Left kidney (tissue), 2 donors: ENCODE data around the gene ERLEC1. TPM values are rescaled to one million over a fixed set of nuclear protein-coding genes. Genes with fewer than 3 reads are reported as not detected.
"Not testable (repeated sequence)": the region's sequence is repeated elsewhere in the genome, so short reads cannot be mapped to it uniquely, and the experiment has no call there.

Source experiments
- DNase-seq: peaks from one replicate; pipeline ENCODE4 v3.0.0-alpha.2; 2013
- polyA plus RNA-seq: library from polyadenylated mRNA; unstranded; fragments of 120-200 nt; gene quantifications from one replicate; pipeline ENCODE4 v1.2.1, GENCODE V29; 2013; ENCODE audit not compliant: insufficient read length

Gene ERLEC1
- polyA plus RNA-seq, 1 donor = 67.7 TPM

DNA sequence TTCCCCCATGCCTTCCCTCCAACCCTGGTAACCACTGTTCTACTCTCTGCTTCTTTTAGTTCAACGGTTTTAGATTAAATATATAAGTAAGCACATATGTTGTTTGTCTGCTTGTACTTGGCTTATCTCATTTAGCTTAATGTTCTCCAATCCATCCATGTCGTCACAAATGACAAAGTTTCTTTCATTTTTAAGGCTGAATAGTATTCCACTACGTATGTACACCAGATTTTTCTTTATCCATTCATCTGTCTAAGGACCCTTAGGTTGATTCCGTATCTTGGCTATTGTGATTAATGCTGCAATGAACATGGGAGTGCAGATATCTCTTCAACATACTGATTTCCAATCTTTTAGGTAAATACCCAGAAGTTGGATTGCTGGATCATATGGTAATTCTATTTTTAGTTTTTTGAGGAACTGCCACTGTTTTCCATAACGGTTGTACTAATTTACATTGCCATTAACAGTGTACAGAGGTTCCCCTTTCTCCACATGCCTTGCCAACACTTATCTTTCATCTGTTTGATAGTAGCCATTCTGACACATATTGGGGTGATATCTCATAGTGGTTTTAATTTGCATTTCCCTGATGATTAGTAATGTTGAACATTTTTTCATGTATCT, 8.2 kb upstream of the ERLEC1 start:
- DNase-seq = no peak

DNA sequence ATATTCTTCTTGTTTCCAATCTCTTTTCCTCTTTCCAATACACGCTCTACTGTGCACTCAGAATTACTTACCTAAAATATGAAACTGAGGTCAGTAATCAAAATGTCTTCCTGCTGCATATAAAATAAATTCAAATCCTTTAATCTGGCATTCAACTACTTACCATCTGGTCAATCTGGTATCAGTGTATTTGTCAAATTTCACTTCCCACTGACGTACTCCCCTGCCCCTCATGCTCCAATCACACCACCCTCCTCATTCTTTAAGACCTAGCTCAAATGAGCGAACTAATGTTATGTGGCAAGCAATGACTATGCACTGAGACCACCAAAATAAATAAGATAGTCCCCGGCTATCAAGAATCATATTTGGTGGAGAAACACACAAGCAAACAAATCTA, 6.8 kb upstream of the ERLEC1 start:
- no peak for DNase-seq

DNA sequence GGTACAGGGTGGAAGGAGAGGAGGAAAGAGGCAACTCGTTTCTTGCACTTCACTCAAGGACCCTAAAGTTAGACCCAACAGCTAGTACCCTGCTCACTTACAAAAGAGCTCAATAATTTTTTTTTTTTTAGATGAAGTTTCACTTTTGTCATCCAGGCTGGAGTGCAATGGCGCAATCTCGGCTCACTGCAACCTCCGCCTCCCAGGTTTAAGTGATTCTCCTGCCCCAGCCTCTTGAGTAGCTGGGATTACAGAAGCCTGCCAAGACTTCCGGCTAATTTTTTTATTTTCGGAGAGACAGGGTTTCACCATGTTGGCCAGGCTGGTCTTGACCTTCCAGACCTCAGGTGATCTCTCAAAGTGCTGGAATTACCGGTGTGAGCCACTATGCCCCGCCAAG, 4.2 kb upstream of the ERLEC1 start:
- no peak for DNase-seq

DNA sequence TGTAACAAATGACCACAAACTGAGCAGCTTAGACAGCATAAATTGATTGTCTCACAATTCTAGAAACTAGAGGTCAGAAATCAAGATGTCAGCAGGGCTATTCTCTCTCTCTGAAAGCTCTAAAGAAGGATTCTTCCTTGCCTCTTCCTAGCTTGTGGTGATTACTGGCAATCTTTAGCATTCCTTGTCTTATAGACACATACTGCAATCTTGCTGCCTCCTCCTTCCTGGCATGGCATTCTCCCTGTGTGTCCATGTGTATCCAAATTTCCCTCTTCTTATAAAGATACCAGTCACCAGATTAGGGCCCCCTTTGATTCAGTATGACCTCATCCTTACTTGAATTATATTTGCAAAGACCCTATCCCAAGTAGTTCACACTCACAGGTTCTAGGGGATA, 2.4 kb upstream of the ERLEC1 start:
- DNase-seq = no peak

DNA sequence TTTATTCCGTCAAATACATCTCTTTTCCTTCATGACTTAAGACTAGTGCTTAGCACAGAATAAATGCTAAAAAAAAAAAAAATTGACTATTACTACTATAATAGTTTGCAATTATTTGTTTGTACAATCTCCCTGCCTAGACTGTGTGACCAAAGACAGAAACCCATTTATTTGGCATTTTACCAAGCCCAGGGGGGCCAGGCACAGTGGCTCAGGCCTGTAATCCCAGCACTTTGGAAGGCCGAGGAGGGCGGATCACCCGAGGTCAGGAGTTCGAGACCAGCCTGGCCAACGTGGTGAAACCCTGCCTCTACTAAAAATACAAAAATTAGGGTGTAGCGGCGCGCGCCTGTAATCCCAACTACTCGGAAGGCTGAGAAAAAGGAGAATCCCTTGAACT, 1.5 kb upstream of the ERLEC1 start:
- DNase-seq = no peak

DNA sequence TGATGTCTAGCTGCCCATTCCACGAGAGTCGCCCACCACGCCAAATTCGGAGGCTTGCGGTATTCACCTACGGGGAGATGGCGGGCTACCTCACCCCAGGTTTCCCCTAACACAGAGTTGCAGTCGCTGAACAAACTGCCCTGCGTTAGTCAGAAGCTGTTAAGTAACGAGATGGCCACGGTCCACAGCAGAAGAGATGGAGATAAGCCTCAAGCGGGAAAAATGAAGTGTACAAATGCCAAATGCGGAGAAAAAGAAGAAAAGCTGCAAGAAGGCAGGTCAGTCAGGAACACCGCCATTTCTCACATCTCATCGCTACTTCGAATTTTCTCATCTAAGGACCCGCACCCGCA, 516 bp upstream of the ERLEC1 start:
- DNase-seq = no peak

DNA sequence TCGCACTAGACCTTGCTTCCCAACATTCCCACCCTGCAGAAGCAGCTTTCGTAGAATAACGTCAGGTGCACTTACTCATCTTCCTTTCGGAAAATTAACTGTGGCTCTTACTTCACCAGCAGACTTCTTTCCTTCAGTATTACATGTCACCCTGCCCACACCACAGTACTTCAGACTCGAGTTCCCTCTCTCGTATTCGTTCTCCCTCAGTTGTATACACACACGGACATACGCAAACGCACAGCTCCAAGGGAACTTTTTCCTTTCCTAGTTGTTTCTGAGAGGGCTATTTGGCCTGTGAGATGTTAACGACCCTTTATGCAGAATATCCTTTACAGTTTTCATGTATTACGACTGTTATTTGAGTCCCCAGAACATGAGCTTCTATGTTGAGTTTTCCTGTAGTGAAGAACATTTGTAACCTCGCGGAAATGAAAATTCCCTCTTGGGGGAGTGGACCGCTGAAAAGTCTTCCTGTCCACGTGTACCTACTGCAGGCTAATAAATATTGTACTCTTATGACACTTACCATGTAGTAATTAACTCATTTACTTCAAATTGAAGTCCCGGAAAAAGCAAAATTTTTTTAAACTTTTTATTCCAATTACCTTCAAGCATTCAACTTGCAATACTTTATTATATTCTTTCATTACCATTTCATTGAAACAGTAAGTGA, 908 bp downstream of the ERLEC1 start:
- DNase-seq = no peak

DNA sequence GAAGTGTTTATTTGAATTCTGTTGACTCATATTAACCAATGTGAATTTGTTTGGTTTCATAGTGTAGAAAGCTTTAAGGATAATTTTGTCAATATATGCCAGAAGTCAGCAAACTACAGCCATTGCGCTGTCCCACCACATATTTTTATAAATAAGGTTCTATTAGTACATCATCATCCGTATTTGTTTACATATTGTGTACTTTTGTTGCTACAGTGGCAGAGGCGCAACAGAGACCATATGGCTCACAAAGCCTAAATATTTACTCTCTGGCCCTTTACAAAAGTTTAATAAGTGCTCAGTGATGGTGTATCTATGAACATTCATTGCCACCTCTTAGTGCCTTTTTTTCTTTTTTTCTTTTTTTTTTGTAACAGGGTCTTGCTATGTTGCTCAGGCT, 6.4 kb downstream of the ERLEC1 start:
- DNase-seq = no peak

DNA sequence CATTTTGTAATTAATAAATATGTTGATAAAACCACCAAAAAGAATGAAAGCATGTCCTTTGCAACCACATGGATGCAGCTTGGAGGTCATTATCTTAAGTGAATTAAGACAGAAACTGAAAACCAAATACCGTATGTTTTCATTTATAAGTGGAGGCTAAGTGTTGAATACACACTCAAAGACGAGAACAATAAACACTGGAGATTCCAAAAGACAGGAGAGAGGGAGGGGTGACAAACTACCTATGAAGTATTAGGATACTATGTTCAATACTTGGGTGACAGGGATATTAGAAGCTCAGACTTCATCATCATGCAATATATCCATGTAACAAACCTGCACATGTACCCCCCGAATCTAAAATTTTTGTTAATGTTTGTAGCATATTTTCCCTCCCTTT, 7.0 kb downstream of the ERLEC1 start:
- no peak for DNase-seq

DNA sequence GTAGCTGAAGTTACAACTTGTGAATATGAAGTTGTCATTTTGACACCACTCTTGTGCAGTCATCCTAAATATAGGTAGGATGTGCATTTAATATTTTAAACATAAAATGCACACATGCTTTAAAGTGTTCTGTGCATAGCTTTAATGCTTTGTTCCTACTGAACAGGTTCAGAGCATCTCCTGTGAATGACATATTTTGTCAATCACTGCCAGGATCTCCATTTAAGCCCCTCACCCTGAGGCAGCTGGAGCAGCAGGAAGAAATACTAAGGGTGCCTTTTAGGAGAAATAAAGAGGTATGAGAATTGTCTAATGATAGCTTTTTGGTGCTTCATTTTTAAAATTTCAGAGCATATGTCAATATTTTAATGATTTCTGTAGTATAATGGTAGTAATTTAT, 14.7 kb downstream of the ERLEC1 start:
- no peak for DNase-seq

DNA sequence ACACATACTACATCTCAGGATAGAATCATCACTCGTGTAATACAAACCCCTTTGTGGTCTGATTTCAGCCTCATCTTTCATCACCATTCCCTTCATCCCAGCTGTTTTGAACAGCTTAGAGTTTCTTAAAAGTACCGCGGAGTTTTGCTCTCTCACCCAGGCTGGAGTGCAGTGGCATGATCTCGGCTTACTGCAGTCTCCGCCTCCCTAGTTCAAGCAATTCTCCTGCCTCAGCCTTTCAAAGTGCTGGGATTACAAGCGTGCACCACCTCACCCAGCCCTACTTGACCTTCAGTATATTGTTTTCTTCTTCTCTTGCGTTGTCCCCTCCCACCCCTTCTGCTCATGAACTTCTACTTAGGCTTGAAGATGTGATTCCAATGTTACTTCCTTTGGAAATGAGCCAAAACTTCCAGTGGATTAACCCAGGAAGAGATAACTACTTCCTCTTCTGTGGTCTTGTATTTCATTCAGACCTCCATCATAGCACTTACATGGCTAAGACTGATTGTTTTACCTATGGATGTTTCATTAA, 15.8 kb downstream of the ERLEC1 start:
- no peak for DNase-seq

DNA sequence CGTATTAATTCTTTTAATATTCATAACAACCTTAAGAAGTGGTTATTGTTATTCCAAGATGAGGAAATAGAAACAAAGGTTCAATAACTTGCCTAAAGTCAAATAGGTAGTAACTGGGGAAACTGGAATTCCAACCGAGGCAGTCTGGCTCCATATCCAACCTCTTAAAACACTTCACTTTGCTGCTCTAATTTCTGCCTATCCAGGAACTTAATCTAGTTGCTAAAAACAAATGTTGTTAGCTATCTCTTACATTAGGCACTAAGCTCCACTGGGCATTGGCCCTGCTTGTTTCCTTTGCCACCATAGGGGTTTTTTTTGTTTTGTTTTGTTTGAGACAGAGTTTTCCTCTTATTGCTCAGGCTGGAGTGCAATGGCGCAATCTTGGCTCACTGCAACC, 24.8 kb downstream of the ERLEC1 start:
- no peak for DNase-seq

DNA sequence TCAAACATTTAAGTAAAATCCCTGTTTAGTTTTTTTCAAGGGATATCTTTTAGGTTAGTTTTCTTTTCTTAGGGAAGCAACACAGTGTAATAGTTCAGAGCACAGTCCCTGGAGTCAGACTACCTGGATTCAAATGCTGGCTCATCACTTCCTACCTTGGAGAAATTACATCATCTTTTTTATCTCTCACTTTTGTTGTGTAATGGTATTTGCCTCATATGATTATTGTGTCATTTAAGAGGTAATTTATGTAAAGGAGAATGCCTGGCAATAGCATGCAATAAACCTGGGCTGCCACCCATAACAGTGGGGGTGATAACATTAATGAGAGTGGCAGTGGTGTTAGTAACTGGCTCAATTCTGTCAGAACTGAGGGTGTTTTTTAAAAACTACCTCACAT, 26.3 kb downstream of the ERLEC1 start:
- no peak for DNase-seq

DNA sequence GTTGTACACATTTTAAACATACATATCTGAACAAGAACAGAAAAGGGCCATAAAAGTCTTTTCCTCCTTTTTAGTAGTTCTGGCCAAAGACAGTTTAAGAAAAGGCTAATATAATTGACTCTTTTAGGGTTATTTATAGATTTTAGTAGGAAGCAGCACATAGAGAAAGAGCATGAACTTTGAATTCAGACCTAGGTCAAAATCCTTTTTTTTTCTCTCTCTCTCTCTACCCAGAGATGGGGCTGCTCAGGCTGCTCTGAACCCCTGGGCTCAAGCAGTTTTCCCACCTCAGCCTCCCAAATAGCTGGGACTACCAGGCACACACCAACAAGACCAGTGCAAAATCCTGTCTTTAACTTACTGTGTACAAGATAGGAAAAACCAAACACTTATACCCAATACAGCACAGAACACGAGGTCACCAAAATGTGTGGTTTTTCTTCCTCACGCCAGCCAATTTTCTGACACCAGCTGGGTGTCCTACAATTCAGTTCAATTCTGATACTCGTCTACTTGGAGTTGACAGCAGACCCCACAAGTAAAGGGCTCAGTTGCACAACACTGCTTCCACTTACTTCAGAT, 32.1 kb downstream of the ERLEC1 start:
- DNase-seq = no peak

DNA sequence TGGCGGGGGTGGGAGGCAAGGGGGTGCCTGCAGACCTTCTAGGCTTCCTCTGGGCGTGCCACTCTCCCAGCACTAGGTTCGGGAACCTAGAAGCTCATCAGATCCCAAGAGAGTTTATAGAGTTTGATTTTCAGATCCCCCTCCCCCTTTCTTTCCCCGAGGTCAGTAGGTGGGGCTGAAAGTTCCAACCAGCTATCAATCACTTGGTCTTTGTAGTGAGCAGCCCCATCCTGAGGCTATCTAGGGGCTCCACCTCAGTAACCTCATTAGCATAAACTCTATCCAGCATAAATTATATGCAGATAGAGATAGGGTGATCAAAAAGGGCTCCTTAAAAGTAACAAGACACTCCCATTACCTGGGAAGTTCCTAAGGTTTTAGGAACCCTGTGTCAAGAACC, 32.8 kb downstream of the ERLEC1 start:
- DNase-seq = no peak

DNA sequence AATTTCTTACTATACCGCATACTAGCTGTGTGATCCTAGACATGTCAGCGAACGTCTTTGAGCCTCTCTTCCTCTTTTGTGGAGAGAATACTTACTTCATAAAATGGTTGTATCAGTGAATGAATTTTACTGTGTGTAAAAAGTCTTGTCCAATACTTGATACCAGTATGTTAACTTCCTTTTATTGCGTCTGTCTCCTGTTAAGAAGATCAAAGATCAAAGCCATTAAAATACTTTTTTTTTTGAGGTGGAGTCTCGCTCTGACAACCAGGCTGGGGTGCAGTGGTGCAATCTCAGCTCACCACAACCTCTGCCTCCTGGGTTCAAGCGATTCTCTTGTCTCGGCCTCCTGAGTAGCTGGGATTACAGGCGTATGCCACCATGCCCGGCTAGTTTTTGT, 33.2 kb downstream of the ERLEC1 start:
- DNase-seq = no peak

DNA sequence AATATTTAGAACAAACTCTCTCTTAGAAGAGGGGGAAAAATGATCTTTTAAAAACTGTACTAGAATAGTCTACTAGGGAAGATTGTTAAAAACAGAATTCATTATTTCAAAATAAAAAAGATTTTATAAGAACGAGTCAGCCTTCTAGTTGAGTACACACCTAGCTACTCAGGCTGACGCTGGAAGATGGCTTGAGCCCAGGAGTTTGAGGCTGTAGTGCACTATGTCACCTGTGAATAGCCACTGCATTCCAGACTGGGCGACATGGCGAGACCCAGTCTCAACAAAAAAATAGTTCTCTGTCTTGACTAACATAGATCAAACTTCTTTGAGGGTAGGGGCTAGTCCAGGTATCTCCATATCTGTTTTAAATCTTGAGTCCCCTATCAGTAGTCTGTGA, 33.9 kb downstream of the ERLEC1 start:
- DNase-seq = no peak

DNA sequence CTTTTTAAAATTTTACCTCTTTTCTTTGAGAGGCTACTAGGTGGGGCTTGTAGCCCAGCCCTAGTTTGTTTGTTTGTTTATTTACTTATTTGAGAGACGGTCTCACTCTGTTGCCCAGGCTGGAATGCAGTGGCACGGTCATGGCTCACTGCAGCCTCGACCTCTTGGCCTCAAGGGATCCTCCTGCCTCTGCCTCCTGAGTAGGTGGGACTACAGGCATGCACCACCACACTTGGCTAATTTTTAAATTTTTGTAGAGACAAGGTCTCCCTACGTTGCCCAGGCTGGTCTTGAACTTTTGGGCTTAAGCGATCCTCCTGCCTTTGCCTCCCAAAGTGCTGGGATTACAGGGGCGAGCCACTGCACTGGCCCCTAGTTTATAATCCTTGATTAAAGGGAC, 35.0 kb downstream of the ERLEC1 start:
- no peak for DNase-seq

DNA sequence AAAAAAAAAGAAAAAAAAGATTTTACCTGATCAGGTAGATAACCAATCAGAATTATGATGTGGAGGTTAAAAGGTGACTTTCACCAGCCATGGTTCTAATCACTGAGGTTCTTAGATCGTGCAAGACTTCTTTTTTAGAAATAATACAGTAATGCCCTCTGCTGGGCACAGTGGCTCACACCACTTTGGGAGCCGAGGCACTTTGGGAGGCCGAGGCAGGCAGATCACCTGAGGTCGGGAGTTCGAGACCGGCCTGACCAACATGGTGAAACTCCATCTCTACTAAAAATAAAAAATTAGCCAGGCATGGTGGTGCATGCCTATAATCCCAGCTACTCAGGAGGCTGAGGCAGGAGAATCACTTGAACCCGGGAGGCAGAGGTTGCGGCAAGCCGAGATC, 36.8 kb downstream of the ERLEC1 start:
- DNase-seq = not testable (repeated sequence)

DNA sequence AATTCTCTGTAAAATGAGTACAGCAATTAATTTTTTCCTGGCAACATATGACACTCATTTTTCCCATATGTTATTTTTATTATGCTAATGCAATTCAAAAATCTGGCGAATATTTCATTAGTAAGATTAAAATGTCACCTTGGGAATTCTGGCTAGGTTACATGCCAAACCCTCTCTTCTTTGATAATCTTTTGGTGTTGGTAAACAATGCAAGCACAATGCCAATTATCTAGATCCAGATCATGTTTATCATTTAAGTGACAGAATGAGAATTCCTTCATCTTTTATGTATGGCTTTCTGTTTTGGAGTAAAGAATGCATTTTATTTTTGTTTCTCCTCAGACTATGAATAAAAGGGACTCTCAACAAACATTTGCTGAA, 39.2 kb downstream of the ERLEC1 start:
- no peak for DNase-seq

DNA sequence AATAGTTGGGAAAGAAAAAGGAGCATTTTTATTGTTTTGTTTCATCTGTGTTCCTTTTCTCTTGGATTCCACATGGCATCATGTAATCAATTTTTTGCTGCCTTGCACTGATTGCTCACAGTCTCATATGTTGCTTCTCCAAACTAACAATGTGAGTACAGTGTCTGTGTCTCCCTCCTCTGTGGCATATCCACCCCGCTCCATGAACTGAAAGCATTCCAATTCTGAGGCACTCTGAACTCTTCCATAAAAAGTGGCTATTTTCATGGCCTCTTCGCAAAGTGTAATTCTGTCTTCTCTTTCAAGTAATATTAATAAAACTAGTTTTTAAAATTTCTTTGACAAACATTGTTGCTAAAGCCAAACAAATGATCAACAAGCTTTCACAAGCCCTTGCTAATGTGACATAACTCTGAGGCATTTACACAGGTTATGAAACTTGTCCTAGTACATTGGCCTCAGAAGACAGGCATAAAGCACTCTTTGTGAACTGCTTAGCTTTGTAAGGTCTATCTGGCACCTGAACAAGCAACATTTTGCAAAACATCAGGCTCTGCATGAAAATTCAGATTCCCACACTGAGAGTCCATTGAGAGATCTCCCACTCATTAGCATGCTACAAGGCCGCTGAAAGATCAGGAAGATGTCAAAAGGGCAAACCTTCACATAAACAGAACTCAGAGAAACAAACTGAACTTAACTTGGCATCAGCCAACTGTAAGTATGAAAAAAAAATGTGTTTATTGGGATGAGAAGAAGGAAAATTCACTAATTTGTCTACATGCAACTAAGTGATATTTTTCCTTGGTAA, 39.9 kb downstream of the ERLEC1 start:
- no peak for DNase-seq

DNA sequence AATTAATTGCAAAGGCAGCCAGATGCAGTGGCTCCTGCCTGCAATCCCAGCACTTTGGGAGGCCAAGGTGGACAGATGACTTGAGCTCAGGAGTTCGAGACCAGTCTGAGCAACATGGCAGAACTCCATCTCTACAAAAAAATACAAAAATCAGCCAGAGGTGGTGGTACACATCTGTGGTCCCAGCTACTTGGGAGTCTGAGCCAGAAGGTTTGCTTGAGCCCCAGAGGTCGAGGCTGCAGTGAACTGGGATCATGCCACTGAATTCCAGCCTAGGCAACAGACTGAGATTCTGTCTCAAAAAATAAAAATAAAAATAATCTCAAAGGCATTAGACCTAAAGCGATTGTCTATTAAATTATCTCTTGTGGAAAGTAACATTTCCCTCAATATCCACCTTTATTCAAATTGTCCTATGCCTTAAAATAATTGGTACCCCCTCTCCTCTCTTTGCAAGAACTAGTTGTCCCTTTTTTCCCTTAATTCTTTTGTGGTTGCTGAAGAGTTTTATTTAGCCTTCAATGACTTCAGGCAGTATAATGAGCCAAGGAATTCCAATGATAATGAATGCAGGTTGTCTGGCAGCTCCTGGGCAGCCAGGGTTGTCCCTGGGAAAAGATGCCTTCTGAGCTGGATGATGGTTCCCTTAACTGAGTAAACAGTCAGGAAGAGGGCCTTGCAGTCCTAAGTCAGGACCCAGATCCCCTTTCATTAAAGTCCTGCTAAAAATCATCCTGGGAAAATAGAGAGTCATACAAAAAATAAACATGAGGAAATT, 40.7 kb downstream of the ERLEC1 start:
- no peak for DNase-seq
